Hepatocyte (in vitro differentiated cells): ENCODE results near the gene FAM118A. TPM values are rescaled to one million over a fixed set of nuclear protein-coding genes. Genes with fewer than 3 reads are reported as not detected.

Experiments used
- DNase-seq: peaks from one replicate; pipeline ENCODE4 v3.0.0-alpha.2; 2016; ENCODE audit warnings: low spot score
- H2AFZ ChIP-seq: fragments of 200-600 bp; sonication (generic); 2 replicates; pipeline ENCODE4 v1.6.0; 2016; ENCODE audit warnings: antibody characterized with exemption, mild to moderate bottlenecking
- H3K27ac ChIP-seq: fragments of 200-600 bp; sonication (generic); 2 replicates; pipeline ENCODE4 v1.5.1; 2016; ENCODE audit warnings: mild to moderate bottlenecking
- H3K27me3 ChIP-seq: fragments of 200-600 bp; sonication (generic); 2 replicates; pipeline ENCODE4 v1.6.1; 2016
- H3K36me3 ChIP-seq: fragments of 200-600 bp; sonication (generic); replicated peaks from 2 replicates; pipeline ENCODE4 v1.5.1; 2016; ENCODE audit warnings: low read depth; ENCODE audit not compliant: insufficient read depth
- H3K4me1 ChIP-seq: fragments of 200-600 bp; sonication (generic); 2 replicates; pipeline ENCODE4 v1.5.1; 2016; ENCODE audit warnings: mild to moderate bottlenecking, moderate library complexity; ENCODE audit not compliant: insufficient read depth
- H3K4me2 ChIP-seq: fragments of 200-600 bp; sonication (generic); 2 replicates; pipeline ENCODE4 v1.6.0; 2016
- H3K4me3 ChIP-seq: fragments of 200-600 bp; sonication (generic); 2 replicates; pipeline ENCODE4 v1.5.1; 2016; ENCODE audit warnings: mild to moderate bottlenecking
- H3K79me2 ChIP-seq: fragments of 200-600 bp; sonication (generic); 2 replicates; pipeline ENCODE4 v1.6.0; 2017; ENCODE audit warnings: mild to moderate bottlenecking
- H3K9me2 ChIP-seq: fragments of 200-600 bp; sonication (generic); replicated peaks from 2 replicates; pipeline ENCODE4 v1.6.0; 2017; ENCODE audit warnings: mild to moderate bottlenecking; ENCODE audit not compliant: insufficient read depth
- H3K9me3 ChIP-seq: fragments of 200-600 bp; sonication (generic); 2 replicates; pipeline ENCODE4 v1.5.1; 2016; ENCODE audit warnings: low read depth, mild to moderate bottlenecking
- H4K20me1 ChIP-seq: fragments of 200-600 bp; sonication (generic); 2 replicates; pipeline ENCODE4 v1.6.0; 2016; ENCODE audit warnings: mild to moderate bottlenecking; ENCODE audit not compliant: insufficient read depth, poor library complexity, severe bottlenecking
- CTCF ChIP-seq: fragments of 200-600 bp; sonication (generic); IDR thresholded peaks from 2 replicates; pipeline ENCODE4 v1.5.1; 2016; ENCODE audit warnings: antibody characterized with exemption, mild to moderate bottlenecking; ENCODE audit not compliant: poor library complexity
- EZH2 ChIP-seq: fragments of 200-600 bp; sonication (generic); IDR thresholded peaks from 2 replicates; pipeline ENCODE4 v1.6.1; 2016; ENCODE audit warnings: antibody characterized with exemption, mild to moderate bottlenecking, borderline replicate concordance
- EZH2phosphoT487 ChIP-seq: fragments of 200-600 bp; sonication (generic); IDR thresholded peaks from one replicate; pipeline ENCODE4 v1.6.1; 2018; ENCODE audit warnings: antibody characterized with exemption, mild to moderate bottlenecking, low read depth, moderate library complexity; ENCODE audit not compliant: unreplicated experiment, severe bottlenecking
- WGBS: methylation state at CpG from one replicate; pipeline ENCODE4 v1.1.6; 2016; ENCODE audit warnings: low lambda C conversion rate; ENCODE audit errors: missing lambda C conversion rate; 5-methylcytosine and 5-hydroxymethylcytosine counted together
- polyA plus RNA-seq: library from polyadenylated mRNA; unstranded; fragments of >200 nt; fragmentation: Nextera tagmentation; extraction: Ambion mirVana; gene quantifications from 2 replicates; pipeline ENCODE4 v1.2.1, GENCODE V29; 2016
- total RNA-seq: library from RNA; depleted of rRNA; stranded (reverse); fragments of >200 nt; gene quantifications from 2 replicates; pipeline ENCODE4 v1.2.3, GENCODE V29; 2014

Gene FAM118A
- total and polyA plus RNA-seq, 2 experiments from 2014 or later = 94.2 to 193 TPM

- Histone ChIP-seq H3K79me2 (peaks cover 76% of the 10 kb centered on the region), H4K20me1 (no peaks in the 10 kb centered on the region), H3K4me3 (no peak overlapping the region), H2AFZ (no peak overlapping the region), H3K4me1 (peaks cover 31% of the 10 kb centered on the region), H3K4me2 (no peak overlapping the region), H3K9me3 (no peaks in the 10 kb centered on the region), H3K27ac (no peak overlapping the region), H3K27me3 (no peaks in the 10 kb centered on the region), H3K9me2 (no peaks in the 10 kb centered on the region), H3K36me3 (no peaks in the 10 kb centered on the region)
- 89% methylated on average over 12 of the region's 12 CpGs for WGBS
- TF ChIP-seq EZH2 (no peak), EZH2phosphoT487 (no peak), CTCF (no peak)
- DNase-seq = no peak
These were observed 12.1 kb downstream of the FAM118A start for GRCh38 chr22:45321827-45322226.

GRCh38 chr22:45322873-45323525 is 13.3 kb downstream of the FAM118A start:
- DNase-seq = no peak
- H3K9me2 ChIP-seq = no peaks in the 10 kb centered on the region
- H3K27me3 ChIP-seq = no peaks in the 10 kb centered on the region
- H2AFZ ChIP-seq = no peak overlapping the region
- no peak overlapping the region for H3K4me2 ChIP-seq
- H3K9me3 ChIP-seq = no peaks in the 10 kb centered on the region
- H3K79me2 ChIP-seq = peaks cover 64% of the 10 kb centered on the region
- WGBS = 93% methylated on average over 24 of the region's 24 CpGs
- H3K4me3 ChIP-seq = no peak overlapping the region
- peaks cover 22% of the 10 kb centered on the region for H3K4me1 ChIP-seq
- no peak overlapping the region for H3K27ac ChIP-seq
- no peak for TF ChIP-seq EZH2phosphoT487
- no peak for TF ChIP-seq CTCF
- TF ChIP-seq EZH2 = no peak
- H3K36me3 ChIP-seq = no peaks in the 10 kb centered on the region
- H4K20me1 ChIP-seq = no peaks in the 10 kb centered on the region

GRCh38 chr22:45323695-45324094 is 14.0 kb downstream of the FAM118A start:
- no peak overlapping the region for H3K4me3 ChIP-seq
- DNase-seq = no peak
- no peaks in the 10 kb centered on the region for H3K9me2 ChIP-seq
- no peaks in the 10 kb centered on the region for H4K20me1 ChIP-seq
- peaks cover 61% of the 10 kb centered on the region for H3K79me2 ChIP-seq
- H3K4me1 ChIP-seq = peaks cover 17% of the 10 kb centered on the region
- no peak overlapping the region for H2AFZ ChIP-seq
- no peaks in the 10 kb centered on the region for H3K9me3 ChIP-seq
- no peaks in the 10 kb centered on the region for H3K36me3 ChIP-seq
- 96% methylated on average over 7 of the region's 7 CpGs for WGBS
- H3K27ac ChIP-seq = no peak overlapping the region
- no peak overlapping the region for H3K4me2 ChIP-seq
- TF ChIP-seq CTCF (no peak), EZH2 (no peak), EZH2phosphoT487 (no peak)
- no peaks in the 10 kb centered on the region for H3K27me3 ChIP-seq
